Esophagus (tissue), 2 donors: ENCODE measurements around the gene CLCN1. TPM values are rescaled to one million over a fixed set of nuclear protein-coding genes. Genes with fewer than 3 reads are reported as not detected.
A peak's percentile ranks its signal among the peaks of the same experiment; 100 is the strongest.

Experiments
- H3K27ac ChIP-seq, 2 donors: one replicate each; pipeline ENCODE4 v1.5.1; 2013; ENCODE audit warnings: low read depth in 2 of 2, mild to moderate bottlenecking in 2 of 2, inconsistent platforms in 1 of 2, low read length in 1 of 2, moderate library complexity in 1 of 2
- H3K27me3 ChIP-seq, 2 donors: one replicate each; pipeline ENCODE4 v1.6.1; 2013; ENCODE audit warnings: low read length in 2 of 2, control low read depth in 1 of 2, mild to moderate bottlenecking in 1 of 2; ENCODE audit not compliant: insufficient read depth in 2 of 2, control insufficient read depth in 1 of 2
- H3K36me3 ChIP-seq, 2 donors: one replicate each; pipeline ENCODE4 v1.6.1; 2013; ENCODE audit warnings: low read length in 1 of 2; ENCODE audit not compliant: control insufficient read depth in 2 of 2, insufficient read depth in 2 of 2
- H3K4me1 ChIP-seq, 2 donors: one replicate each; pipeline ENCODE4 v1.6.1; 2013; ENCODE audit warnings: low read length in 1 of 2; ENCODE audit not compliant: control insufficient read depth in 2 of 2, insufficient read depth in 2 of 2
- H3K4me3 ChIP-seq, 2 donors: one replicate each; pipeline ENCODE4 v1.5.1; 2013; ENCODE audit warnings: low read length in 2 of 2, mild to moderate bottlenecking in 2 of 2, low read depth in 1 of 2, moderate library complexity in 1 of 2
- H3K9me3 ChIP-seq, 2 donors: one replicate each; pipeline ENCODE4 v1.6.1; 2013; ENCODE audit warnings: mild to moderate bottlenecking in 2 of 2, low read depth in 1 of 2, low read length in 1 of 2, moderate library complexity in 1 of 2; ENCODE audit not compliant: control insufficient read depth in 2 of 2, insufficient read depth in 1 of 2
- WGBS, 2 donors: extraction: QIAGEN DNeasy Blood & Tissue Kit; methylation state at CpG; one replicate each; pipeline ENCODE4 v1.1.7; 2013; 5-methylcytosine and 5-hydroxymethylcytosine counted together
- polyA plus RNA-seq, 2 donors: library from polyadenylated mRNA; stranded (reverse); fragments of 200-250 nt; gene quantifications; one replicate each; pipeline ENCODE4 v1.2.3, GENCODE V29; 2013
- donor health status: healthy with polysubstance abuse.
- donor health status: Bipolar disorder and iron deficiency.

The CLCN1 gene
- polyA plus RNA-seq, 2 donors, result 0.31 to 0.44 TPM

DNA sequence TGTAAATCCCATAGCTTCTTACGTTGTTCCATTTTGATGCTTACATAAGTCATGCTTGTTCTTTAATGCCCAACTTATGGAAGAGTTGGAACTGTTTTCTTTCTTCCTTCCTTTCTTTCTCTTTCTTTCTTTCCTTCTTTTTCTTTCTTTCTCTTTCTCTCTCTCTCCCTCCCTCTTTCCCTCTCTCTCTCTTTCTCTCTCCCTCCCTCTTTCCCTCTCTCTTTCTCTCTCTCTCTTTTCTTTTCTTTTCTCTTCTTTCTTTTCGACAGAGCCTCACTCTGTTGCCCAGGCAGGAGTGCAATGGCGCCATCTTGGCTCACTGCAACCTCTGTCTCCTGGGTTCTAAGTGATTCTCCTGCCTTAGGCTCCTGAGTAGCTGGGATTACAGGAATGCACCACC lies 27.7 kb downstream of the CLCN1 start:
- WGBS, 2 donors, result 84 to 91% methylated on average over 3 of the region's 3 CpGs
- Histone ChIP-seq H3K36me3 (no peaks in the 10 kb centered on the region), H3K4me1 (peaks cover 0 to 3% of the 10 kb centered on the region in 2 donors), H3K9me3 (no peaks in the 10 kb centered on the region), H3K27ac (no peak overlapping the region), H3K27me3 (no peaks in the 10 kb centered on the region), H3K4me3 (no peak overlapping the region)

- peaks cover 0 to 3% of the 10 kb centered on the region in 2 donors for H3K4me1 ChIP-seq
- 5 to 6% methylated on average over 34 to 35 of the region's 35 CpGs for WGBS, 2 donors
- no peaks in the 10 kb centered on the region for H3K27me3 ChIP-seq
Measured at GRCh38 chr7:143345428-143345900, 29.6 kb downstream of the CLCN1 start.

GRCh38 chr7:143346018-143346417 lies 30.1 kb downstream of the CLCN1 start:
- no peak overlapping the region for H3K27ac ChIP-seq
- H3K4me1 ChIP-seq, result peaks cover 0 to 3% of the 10 kb centered on the region in 2 donors
- H3K36me3 ChIP-seq, result no peaks in the 10 kb centered on the region
- WGBS, 2 donors, result 95 to 96% methylated on average over 4 of the region's 4 CpGs
- no peaks in the 10 kb centered on the region for H3K27me3 ChIP-seq
- no peaks in the 10 kb centered on the region for H3K9me3 ChIP-seq
- no peak overlapping the region for H3K4me3 ChIP-seq

More at GRCh38 chr7:143345428-143345900, 29.6 kb downstream of the CLCN1 start:
- Histone ChIP-seq H3K4me3 (peak overlapping the region; percentile 34 to 39), H3K9me3 (no peaks in the 10 kb centered on the region), H3K27ac (no peak overlapping the region), H3K36me3 (no peaks in the 10 kb centered on the region)

DNA sequence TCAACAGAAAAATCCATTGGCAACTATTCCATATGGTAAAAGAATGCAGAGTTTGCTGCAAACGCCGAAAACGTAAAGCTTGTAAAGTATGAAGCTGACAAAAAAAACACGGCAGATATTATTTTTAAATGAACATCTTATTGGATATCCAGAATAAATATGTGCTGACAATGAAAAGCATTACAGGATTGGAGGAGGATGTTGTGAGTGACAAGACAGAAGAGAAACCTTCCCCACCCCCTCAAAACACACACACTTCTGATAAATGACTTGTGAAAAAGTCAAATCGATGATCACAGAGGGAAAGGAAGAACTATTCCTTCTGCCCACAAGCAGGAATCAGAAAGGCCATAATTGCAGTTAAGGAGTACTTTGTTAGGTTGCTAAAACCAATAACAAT lies 32.0 kb downstream of the CLCN1 start:
- 60 to 72% methylated on average over 5 of the region's 5 CpGs for WGBS, 2 donors
- no peaks in the 10 kb centered on the region for H3K27me3 ChIP-seq
- H3K36me3 ChIP-seq, result no peaks in the 10 kb centered on the region
- H3K27ac ChIP-seq, result no peak overlapping the region
- no peak overlapping the region for H3K4me3 ChIP-seq
- no peaks in the 10 kb centered on the region for H3K9me3 ChIP-seq
- H3K4me1 ChIP-seq, result peaks cover 0 to 3% of the 10 kb centered on the region in 2 donors

- H3K27me3 ChIP-seq, result no peaks in the 10 kb centered on the region
- no peaks in the 10 kb centered on the region for H3K4me1 ChIP-seq
- H3K4me3 ChIP-seq, result no peak overlapping the region
- WGBS, 2 donors, result 71 to 75% methylated on average over 5 of the region's 5 CpGs
- no peaks in the 10 kb centered on the region for H3K9me3 ChIP-seq
- no peak overlapping the region for H3K27ac ChIP-seq
- no peaks in the 10 kb centered on the region for H3K36me3 ChIP-seq
Measured at GRCh38 chr7:143351060-143351459, 35.1 kb downstream of the CLCN1 start.

DNA sequence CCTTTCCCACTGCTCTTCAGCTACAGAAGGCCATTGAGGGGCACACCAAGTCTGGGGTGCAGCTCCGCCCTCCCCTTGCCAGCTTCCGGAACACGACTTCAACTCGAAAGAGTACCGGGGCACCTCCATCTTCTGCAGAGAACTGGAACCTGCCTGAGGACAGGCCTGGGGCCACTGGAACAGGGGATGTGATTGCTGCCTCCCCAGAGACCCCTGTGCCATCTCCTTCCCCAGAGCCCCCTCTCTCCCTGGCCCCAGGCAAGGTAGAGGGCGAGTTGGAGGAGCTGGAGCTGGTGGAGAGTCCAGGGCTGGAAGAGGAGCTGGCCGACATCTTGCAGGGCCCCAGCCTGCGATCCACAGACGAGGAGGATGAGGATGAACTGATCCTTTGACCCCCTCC lies 35.7 kb downstream of the CLCN1 start:
- no peak overlapping the region for H3K27ac ChIP-seq
- H3K4me3 ChIP-seq, result no peak overlapping the region
- 91 to 93% methylated on average over 9 of the region's 9 CpGs for WGBS, 2 donors
- H3K36me3 ChIP-seq, result no peaks in the 10 kb centered on the region
- no peaks in the 10 kb centered on the region for H3K27me3 ChIP-seq
- H3K9me3 ChIP-seq, result no peaks in the 10 kb centered on the region
- H3K4me1 ChIP-seq, result no peaks in the 10 kb centered on the region

DNA sequence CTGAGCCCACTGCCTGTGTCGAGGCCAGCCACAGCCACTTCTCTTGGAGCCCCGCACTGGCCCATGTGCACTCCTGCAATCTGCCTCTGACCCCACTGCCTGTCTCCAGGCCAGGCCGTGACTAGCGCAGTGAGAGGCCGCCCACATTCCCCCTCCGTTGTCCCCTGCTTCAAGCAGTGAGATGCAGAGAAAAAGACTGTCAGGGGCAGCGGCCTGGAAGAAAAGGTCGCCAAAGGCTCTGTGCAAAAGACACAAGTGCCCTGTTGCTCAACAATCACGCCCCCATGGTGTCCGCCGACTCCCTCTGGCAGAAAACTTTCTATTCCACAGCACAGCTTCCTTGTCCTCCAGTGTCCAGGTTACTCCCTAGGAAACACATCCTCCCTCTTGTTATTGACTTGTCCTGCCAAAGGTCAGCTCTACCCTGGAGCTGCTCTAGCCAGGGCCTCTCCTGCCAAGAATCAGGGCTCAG lies 36.7 kb downstream of the CLCN1 start:
- H3K36me3 ChIP-seq, result no peaks in the 10 kb centered on the region
- WGBS, 2 donors, result 87 to 88% methylated on average over 11 of the region's 11 CpGs

GRCh38 chr7:143354376-143354775 lies 38.5 kb downstream of the CLCN1 start:
- no peaks in the 10 kb centered on the region for H3K9me3 ChIP-seq
- 94% methylated on average over 8 of the region's 8 CpGs for WGBS, 2 donors
- no peak overlapping the region for H3K4me3 ChIP-seq
- no peaks in the 10 kb centered on the region for H3K36me3 ChIP-seq
- H3K27ac ChIP-seq, result no peak overlapping the region
- H3K4me1 ChIP-seq, result no peaks in the 10 kb centered on the region
- no peaks in the 10 kb centered on the region for H3K27me3 ChIP-seq

More for the DNA sequence above, 36.7 kb downstream of the CLCN1 start:
- H3K9me3 ChIP-seq, result no peaks in the 10 kb centered on the region
- no peaks in the 10 kb centered on the region for H3K4me1 ChIP-seq
- H3K27me3 ChIP-seq, result no peaks in the 10 kb centered on the region
- no peak overlapping the region for H3K27ac ChIP-seq
- no peak overlapping the region for H3K4me3 ChIP-seq

DNA sequence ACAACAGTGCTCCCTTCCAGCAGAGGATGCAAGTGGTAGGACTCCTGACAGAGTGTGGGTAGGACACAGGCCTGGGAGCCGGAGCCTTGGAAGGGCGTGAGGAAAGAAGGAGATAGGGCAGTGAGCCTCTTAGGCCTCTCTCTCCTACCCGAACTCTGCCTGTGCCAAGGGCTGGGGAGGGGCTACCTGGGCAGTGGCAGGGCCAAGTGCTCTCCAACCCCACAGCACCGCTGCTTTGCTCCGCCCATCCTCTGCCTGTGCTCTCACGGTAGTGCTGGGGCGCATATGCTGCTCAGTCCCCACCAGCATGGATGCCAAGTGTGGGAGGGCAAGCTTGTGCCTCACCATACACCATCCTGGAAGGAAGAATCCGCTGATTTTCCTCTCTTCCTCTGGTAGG lies 39.1 kb downstream of the CLCN1 start:
- Histone ChIP-seq H3K9me3 (no peaks in the 10 kb centered on the region), H3K4me3 (no peak overlapping the region), H3K27me3 (no peaks in the 10 kb centered on the region), H3K4me1 (no peaks in the 10 kb centered on the region), H3K27ac (no peak overlapping the region), H3K36me3 (no peaks in the 10 kb centered on the region)
- 74 to 90% methylated on average over 8 of the region's 8 CpGs for WGBS, 2 donors
